T-helper 2 cell (primary cell): ENCODE results near the gene TRPM4.
"Not testable (repeated sequence)": the region's sequence is repeated elsewhere in the genome, so short reads cannot be mapped to it uniquely, and the experiment has no call there.

ENCODE experiments used
- DNase-seq, 5 experiments: peaks; one replicate each; pipeline versions ENCODE4 v3.0.0 to v3.0.0-alpha.2; 2012 to 2022

Gene TRPM4

GRCh38 chr19:49127225-49127624 is 30.4 kb upstream of the TRPM4 start:
- DNase-seq: not testable (repeated sequence)

DNA sequence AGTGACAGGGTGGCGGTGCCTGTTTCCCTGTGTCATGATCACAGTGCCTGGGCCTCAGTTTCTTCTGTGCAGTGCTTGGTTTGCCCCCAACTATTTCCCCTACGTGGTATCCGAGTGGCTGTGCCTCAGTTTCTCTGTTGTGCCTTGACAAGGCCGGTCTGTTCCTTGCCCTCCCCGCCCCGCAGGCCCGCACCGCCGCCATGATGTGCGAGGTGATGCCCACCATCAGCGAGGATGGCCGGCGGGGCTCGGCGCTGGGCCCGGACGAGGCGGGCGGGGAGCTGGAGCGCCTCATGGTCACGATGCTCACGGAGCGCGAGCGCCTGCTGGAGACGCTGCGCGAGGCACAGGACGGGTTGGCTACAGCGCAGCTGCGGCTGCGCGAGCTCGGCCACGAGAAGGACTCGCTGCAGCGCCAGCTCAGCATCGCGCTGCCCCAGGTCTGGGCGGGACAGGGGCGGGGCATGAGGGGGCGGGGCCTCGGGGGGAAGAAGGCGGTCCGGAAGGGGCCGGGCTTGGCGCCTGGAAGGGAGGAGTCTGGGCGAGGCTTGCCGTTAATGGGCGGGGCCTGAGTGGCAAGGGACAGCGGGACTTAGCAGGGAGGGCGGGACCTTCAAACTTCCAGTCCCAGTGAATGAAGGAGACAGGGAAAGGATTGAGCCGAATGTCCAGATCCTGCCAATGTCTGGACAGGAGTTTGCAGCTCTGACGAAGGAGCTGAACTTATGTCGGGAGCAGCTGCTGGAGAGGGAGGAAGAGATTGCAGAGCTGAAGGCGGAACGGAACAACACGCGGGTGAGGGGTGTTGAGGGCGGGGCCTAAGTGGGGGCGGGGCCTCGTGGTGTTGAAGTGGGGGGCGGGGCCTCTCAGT is 29.7 kb upstream of the TRPM4 start:
- DNase-seq: peak; percentile 88 to 95 (median 91)

GRCh38 chr19:49128545-49129237 is 28.9 kb upstream of the TRPM4 start:
- DNase-seq: no peak

GRCh38 chr19:49129238-49129583 is 28.4 kb upstream of the TRPM4 start:
- no peak for DNase-seq

DNA sequence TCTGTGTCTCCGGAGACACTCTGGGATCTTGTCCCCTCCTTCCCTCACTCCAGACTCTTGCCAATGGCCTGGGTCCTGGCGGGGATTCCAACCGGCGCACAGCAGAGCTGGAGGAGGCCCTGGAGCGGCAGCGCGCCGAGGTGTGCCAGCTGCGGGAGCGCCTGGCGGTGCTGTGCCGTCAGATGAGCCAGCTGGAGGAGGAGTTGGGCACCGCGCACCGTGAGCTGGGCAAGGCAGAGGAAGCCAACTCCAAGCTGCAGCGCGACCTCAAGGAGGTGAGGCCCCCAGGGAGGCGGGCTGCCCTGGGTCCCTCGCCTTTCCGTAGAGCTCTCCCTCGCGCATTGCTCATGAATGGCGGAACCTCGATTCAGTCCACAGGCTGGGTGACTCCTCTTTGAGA is 27.3 kb upstream of the TRPM4 start:
- no peak for DNase-seq

DNA sequence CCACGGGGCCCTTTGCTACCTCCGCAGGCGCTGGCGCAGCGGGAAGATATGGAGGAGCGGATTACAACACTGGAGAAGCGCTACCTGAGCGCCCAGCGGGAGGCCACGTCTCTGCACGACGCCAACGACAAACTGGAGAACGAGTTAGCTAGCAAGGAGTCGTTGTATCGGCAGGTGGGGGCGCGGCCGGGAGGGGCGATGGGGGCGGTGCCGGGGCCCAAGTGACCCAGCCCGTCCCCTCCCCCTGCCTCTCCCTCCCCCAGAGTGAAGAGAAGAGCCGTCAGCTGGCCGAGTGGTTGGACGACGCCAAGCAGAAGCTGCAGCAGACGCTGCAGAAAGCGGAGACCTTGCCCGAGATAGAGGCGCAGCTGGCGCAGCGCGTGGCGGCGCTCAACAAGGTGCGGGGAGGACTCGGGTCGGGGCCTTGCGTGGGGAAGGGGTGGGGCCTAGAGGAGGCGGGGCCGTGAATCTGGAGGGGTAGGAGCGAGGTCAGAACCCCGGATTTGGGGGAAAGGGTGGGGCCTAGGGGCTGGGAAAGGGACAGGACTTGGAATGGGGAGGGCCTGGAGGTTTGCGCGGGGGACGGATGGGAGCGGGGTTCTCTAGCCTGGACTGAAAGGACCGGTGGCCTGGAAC is 24.5 kb upstream of the TRPM4 start:
- DNase-seq: peak in 1 of 5 experiments; percentile 49

GRCh38 chr19:49133621-49134454 is 23.8 kb upstream of the TRPM4 start:
- DNase-seq: peak in 2 of 5 experiments; percentile 38 to 53

GRCh38 chr19:49135686-49136085 is 21.9 kb upstream of the TRPM4 start:
- no peak for DNase-seq

GRCh38 chr19:49136771-49137171 is 20.8 kb upstream of the TRPM4 start:
- DNase-seq: no peak

GRCh38 chr19:49140951-49141350 is 16.6 kb upstream of the TRPM4 start:
- no peak for DNase-seq

GRCh38 chr19:49141352-49141751 is 16.2 kb upstream of the TRPM4 start:
- no peak for DNase-seq

GRCh38 chr19:49142866-49143335 is 14.7 kb upstream of the TRPM4 start:
- DNase-seq: peak in 3 of 5 experiments; percentile 45 to 87 (median 49)

DNA sequence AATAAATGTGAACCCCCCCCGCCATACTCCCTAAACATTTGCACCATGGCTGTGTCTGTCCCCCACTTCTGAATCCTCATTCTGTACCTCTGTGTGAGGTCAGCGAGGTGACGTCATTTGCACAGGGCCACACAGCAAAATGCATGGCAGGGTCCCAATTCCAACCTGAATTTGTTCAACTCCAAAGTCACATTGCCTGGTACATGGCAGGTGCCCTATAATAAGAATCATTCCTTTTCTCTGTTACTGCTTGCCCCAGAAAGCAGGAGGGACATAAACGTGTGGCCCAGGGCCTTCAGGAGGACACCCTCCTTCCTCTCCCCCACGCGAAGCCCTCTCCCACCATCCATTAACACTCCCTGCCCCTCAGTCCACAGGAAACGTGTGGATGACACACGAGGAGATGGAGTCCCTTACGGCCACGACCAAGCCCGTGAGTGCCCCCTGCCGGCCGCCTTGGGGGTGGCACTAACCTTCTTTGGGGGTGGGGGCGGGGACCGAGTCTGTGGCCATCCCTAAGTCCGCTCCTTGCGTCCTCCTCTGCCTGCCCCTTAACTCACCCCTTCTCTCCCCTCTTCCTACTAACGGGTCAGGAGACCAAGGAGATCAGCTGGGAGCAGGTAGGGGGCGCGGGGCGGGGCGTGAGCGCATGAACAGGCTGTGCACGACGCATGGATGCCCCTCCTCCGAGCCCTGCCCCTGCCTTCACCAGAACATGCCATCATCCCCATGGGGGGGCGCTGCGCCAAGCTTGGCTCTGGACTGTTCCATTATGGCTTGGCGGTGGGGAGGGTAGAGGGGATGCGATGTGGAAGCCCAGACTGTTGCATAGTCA is 11.8 kb upstream of the TRPM4 start:
- DNase-seq: peak; percentile 53 to 89 (median 69)

GRCh38 chr19:49146408-49146770 is 11.2 kb upstream of the TRPM4 start:
- not testable (repeated sequence) for DNase-seq

- no peak for DNase-seq
These were observed 9.4 kb upstream of the TRPM4 start for GRCh38 chr19:49148044-49148682.

DNA sequence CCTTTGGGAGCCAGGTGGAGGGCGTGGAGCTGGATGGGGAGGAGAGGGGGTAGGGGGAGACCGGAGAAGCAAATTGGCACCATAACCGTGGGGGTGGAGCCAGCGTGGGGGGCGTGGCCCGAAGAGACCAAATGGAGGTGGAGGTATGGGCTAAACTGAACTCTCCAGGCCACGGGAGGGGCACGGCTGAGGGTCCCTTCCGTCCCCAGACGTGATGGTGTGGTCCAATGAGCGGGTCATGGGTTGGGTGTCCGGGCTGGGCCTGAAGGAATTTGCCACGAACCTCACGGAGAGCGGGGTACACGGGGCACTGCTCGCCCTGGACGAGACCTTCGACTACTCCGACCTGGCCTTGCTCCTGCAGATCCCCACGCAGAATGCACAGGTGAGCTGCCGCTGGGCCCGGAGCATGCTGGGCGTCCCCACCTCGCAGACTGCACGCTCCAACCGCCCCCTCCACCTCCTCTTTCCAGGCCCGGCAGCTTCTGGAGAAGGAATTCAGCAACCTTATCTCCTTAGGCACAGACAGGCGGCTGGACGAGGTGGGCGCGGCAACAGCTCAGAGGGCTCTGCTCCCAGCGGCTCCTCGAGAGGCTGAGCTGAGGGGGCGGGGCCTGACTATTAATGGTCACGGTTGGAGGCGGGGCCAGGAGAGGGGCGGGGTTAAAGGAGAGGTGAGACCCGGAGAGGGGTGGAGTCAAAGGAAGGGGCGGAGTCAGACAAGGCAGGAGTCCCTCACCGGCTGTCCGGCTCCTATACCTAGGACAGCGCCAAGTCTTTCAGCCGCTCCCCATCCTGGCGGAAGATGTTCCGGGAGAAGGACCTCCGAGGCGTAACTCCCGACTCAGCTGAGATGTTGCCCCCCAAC is 8.6 kb upstream of the TRPM4 start:
- DNase-seq: peak; percentile 61 to 77 (median 67)

- no peak for DNase-seq
These were observed 7.9 kb upstream of the TRPM4 start for GRCh38 chr19:49149652-49150105.

- peak in 3 of 5 experiments; percentile 11 to 32 (median 30) for DNase-seq
These were observed 7.3 kb upstream of the TRPM4 start for GRCh38 chr19:49150106-49150943.

DNA sequence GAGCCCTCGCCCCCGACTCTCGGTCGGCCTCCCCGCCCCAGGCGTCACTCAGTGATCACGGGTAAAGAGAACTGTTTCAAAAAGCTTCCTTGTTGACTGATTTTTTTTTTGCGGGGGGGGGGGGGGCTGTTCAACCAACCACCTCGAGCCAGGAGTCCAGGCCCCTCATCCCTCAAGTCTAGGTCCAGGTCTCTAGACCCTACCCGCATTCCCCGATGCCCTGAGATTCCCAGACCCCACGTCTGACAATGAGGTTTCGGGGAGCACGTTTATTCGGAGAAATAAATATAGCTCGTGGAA is 6.7 kb upstream of the TRPM4 start:
- no peak for DNase-seq
